HepG2 (cell line): Measurements from ENCODE around the gene AUTS2. TPM values are rescaled to one million over a fixed set of nuclear protein-coding genes. Genes with fewer than 3 reads are reported as not detected.

Experiments
- ATAC-seq: fragments of 200-7000 bp; cut with Tn5 transposase; 3 replicates; pipeline ENCODE4 v1.9.1; 2020; ENCODE audit warnings: mild to moderate bottlenecking, moderate library complexity
- BruUV-seq: library from RNA; stranded (reverse); fragments of 400-500 nt; replicated peaks from 2 replicates; lab custom pipeline; 2021; lab: Mats Ljungman, UMichigan
- CTCF ChIA-PET: fragments of 300-600 bp; formaldehyde crosslinking; extraction: SDS; loops from one replicate; lab custom pipeline; 2021; ENCODE audit warnings: low total read pairs, inconsistent platforms, low intra/inter-chr PET ratio; lab: Yijun Ruan, JAX
- POLR2A ChIA-PET: fragments of 350-600 bp; sonication (Branson Sonifier 250); formaldehyde crosslinking; loops from one replicate; lab custom pipeline; 2020; ENCODE audit warnings: antibody characterized with exemption, inconsistent platforms; lab: Yijun Ruan, JAX
- DNase-seq: peaks from one replicate; pipeline ENCODE4 v3.0.0-alpha.2; 2015; ENCODE audit warnings: low spot score
- FAIRE-seq: peaks from 3 replicates; lab custom pipeline; 2011; peaks lifted over from hg19 to GRCh38; lab: Jason Lieb, UNC
- H2AFZ ChIP-seq: one replicate; pipeline ENCODE4 v1.6.1; 2011; ENCODE audit warnings: low read length, inconsistent platforms
- H3K27ac ChIP-seq: fragments of 300-600 bp; 3 replicates; pipeline ENCODE4 v1.8.0; 2011; ENCODE audit warnings: mixed run types, mild to moderate bottlenecking, mixed read lengths, low read length, inconsistent platforms; ENCODE audit not compliant: insufficient read depth; ENCODE audit errors: extremely low read length
- H3K27me3 ChIP-seq, 2 experiments: fragments of 200-600 bp in 1 of 2; 2 replicates in 1 of 2; 3 replicates in 1 of 2; pipeline versions ENCODE4 v1.6.0 to v1.8.0; 2011; ENCODE audit warnings: low read length in 2 of 2, mild to moderate bottlenecking in 2 of 2, moderate library complexity in 2 of 2, inconsistent platforms in 1 of 2; ENCODE audit not compliant: insufficient read depth in 2 of 2, control insufficient read depth in 1 of 2
- H3K36me3 ChIP-seq, 2 experiments: fragments of 200-600 bp in 1 of 2; replicated peaks in 1 of 2; 2 replicates in 1 of 2; 3 replicates in 1 of 2; pipeline versions ENCODE4 v1.5.1 to v1.8.0; 2011; ENCODE audit warnings: low read length in 2 of 2, inconsistent platforms in 1 of 2; ENCODE audit not compliant: insufficient read depth in 2 of 2, control insufficient read depth in 1 of 2
- H3K4me1 ChIP-seq: 2 replicates; pipeline ENCODE4 v1.5.1; 2012; ENCODE audit warnings: low read length, inconsistent platforms; ENCODE audit not compliant: insufficient read depth
- H3K4me2 ChIP-seq: 2 replicates; pipeline ENCODE4 v1.6.0; 2011; ENCODE audit warnings: low read depth, low read length, inconsistent platforms
- H3K4me3 ChIP-seq, 3 experiments: fragments of 200-600 bp in 1 of 3; sonication (generic), shearing (Covaris generic) in 1 of 3; replicated peaks in 1 of 3; 2 replicates each; pipeline ENCODE4 v1.5.1; 2011 to 2016; ENCODE audit warnings: low read length in 3 of 3, inconsistent platforms in 2 of 3, low read depth in 2 of 3, mild to moderate bottlenecking in 2 of 3, control low read depth in 1 of 3, mixed read lengths in 1 of 3; ENCODE audit not compliant: insufficient read depth in 1 of 3
- H3K79me2 ChIP-seq: one replicate; pipeline ENCODE4 v1.6.1; 2011; ENCODE audit warnings: low read length, inconsistent platforms; ENCODE audit not compliant: insufficient read depth
- H3K9ac ChIP-seq: 2 replicates; pipeline ENCODE4 v1.6.0; 2011; ENCODE audit warnings: mild to moderate bottlenecking, low read depth, low read length, inconsistent platforms; ENCODE audit not compliant: insufficient read depth
- H3K9me3 ChIP-seq: 2 replicates; pipeline ENCODE4 v1.5.1; 2012; ENCODE audit warnings: mild to moderate bottlenecking, low read length
- H4K20me1 ChIP-seq: 2 replicates; pipeline ENCODE4 v1.6.0; 2011; ENCODE audit warnings: inconsistent platforms, mild to moderate bottlenecking, low read length, moderate library complexity; ENCODE audit not compliant: insufficient read depth
- CHD4 ChIP-seq: fragments of 200-600 bp; sonication (generic); IDR thresholded peaks from 2 replicates; pipeline ENCODE4 v1.7.0; 2017; ENCODE audit warnings: mild to moderate bottlenecking, low read length, borderline replicate concordance
- CREB1 ChIP-seq, 2 experiments: fragments of 450-650 bp in 1 of 2; IDR thresholded peaks; 2 replicates each; pipeline ENCODE4 v1.6.1; 2016 to 2017; ENCODE audit warnings: control low read depth in 1 of 2, mild to moderate bottlenecking in 1 of 2, missing compliant biosample characterization in 1 of 2, missing genetic modification characterization in 1 of 2
- HCFC1 ChIP-seq: fragments of 150-350 bp; IDR thresholded peaks from 2 replicates; pipeline ENCODE4 v1.6.1; 2014; ENCODE audit warnings: low read depth, low read length
- KAT2B ChIP-seq: fragments of 150-350 bp; IDR thresholded peaks from 2 replicates; pipeline ENCODE4 v1.6.1; 2014; ENCODE audit warnings: low read depth, low read length, borderline replicate concordance
- MEIS2 ChIP-seq: sonication (generic); formaldehyde crosslinking; IDR thresholded peaks from 2 replicates; pipeline ENCODE4 v1.9.0; 2021; ENCODE audit warnings: mild to moderate bottlenecking, missing genetic modification reagents
- MTF1 ChIP-seq: sonication (generic); formaldehyde crosslinking; IDR thresholded peaks from 2 replicates; pipeline ENCODE4 v1.5.0; 2020; ENCODE audit warnings: missing genetic modification reagents
- NPAS2 ChIP-seq: sonication (generic); formaldehyde crosslinking; IDR thresholded peaks from 2 replicates; pipeline ENCODE4 v1.8.0; 2022; ENCODE audit warnings: mild to moderate bottlenecking, missing genetic modification reagents, borderline replicate concordance
- RAD51 ChIP-seq: fragments of 450-650 bp; IDR thresholded peaks from 2 replicates; pipeline ENCODE4 v1.6.1; 2016; ENCODE audit warnings: borderline replicate concordance
- SOX6 ChIP-seq, 2 experiments: fragments of 450-650 bp in 1 of 2; sonication (generic) in 1 of 2; formaldehyde crosslinking in 1 of 2; IDR thresholded peaks; 2 replicates each; pipeline versions ENCODE4 v1.4.0 to v1.6.1; 2017 to 2020; ENCODE audit warnings: antibody characterized with exemption in 1 of 2, mild to moderate bottlenecking in 1 of 2, missing genetic modification reagents in 1 of 2
- TCF12 ChIP-seq, 2 experiments: fragments of 450-650 bp in 1 of 2; sonication (generic) in 1 of 2; formaldehyde crosslinking in 1 of 2; IDR thresholded peaks; 2 replicates each; pipeline versions ENCODE4 v1.6.1 to v1.8.0; 2017 to 2022; ENCODE audit warnings: antibody characterized with exemption in 1 of 2, mild to moderate bottlenecking in 1 of 2, missing genetic modification reagents in 1 of 2, moderate library complexity in 1 of 2
- ZFAT ChIP-seq: sonication (generic); formaldehyde crosslinking; conservative IDR thresholded peaks from 2 replicates; pipeline ENCODE4 v1.8.1; 2023; ENCODE audit warnings: missing genetic modification reagents, inconsistent platforms
- ZKSCAN5 ChIP-seq: sonication (generic); formaldehyde crosslinking; IDR thresholded peaks from 2 replicates; pipeline ENCODE4 v1.5.1; 2020; ENCODE audit warnings: mild to moderate bottlenecking, missing genetic modification reagents
- ZMYM4 ChIP-seq: sonication (generic); formaldehyde crosslinking; IDR thresholded peaks from 2 replicates; pipeline ENCODE4 v1.8.1; 2023; ENCODE audit warnings: mild to moderate bottlenecking, missing genetic modification reagents
- ZNF253 ChIP-seq: sonication (generic); formaldehyde crosslinking; IDR thresholded peaks from 2 replicates; pipeline ENCODE4 v1.8.0; 2022; ENCODE audit warnings: mild to moderate bottlenecking, missing genetic modification reagents, borderline replicate concordance
- ZNF510 ChIP-seq: sonication (generic); formaldehyde crosslinking; IDR thresholded peaks from 2 replicates; pipeline ENCODE4 v1.4.0; 2020; ENCODE audit warnings: low read depth, mild to moderate bottlenecking, missing genetic modification reagents
- ZNF569 ChIP-seq: sonication (generic); formaldehyde crosslinking; IDR thresholded peaks from 2 replicates; pipeline ENCODE4 v1.5.0; 2020; ENCODE audit warnings: mild to moderate bottlenecking, missing genetic modification reagents, moderate library complexity, borderline replicate concordance
- WGBS: methylation state at CpG from one replicate; pipeline ENCODE4 v1.1.6; 2017; ENCODE audit warnings: low lambda C conversion rate; 5-methylcytosine and 5-hydroxymethylcytosine counted together
- in situ Hi-C: cut with HindIII; loops from 2 replicates; pipeline ENCODE4 v1.10.0; 2017; ENCODE audit warnings: low pct_unique_long_range_greater_than_20kb; ENCODE audit not compliant: extremely low pct_ligation_motif_present
- intact Hi-C: fragments of 100-400 bp; cut with micrococcal nuclease; formaldehyde crosslinking; loops from one replicate; pipeline ENCODE4 v1.10.0; 2022; ENCODE audit not compliant: unreplicated experiment
- polyA plus RNA-seq, 8 experiments: library from polyadenylated mRNA; depleted of rRNA in 3 of 8; stranded (reverse) in 7 of 8; unstranded in 1 of 8; fragments of >200 nt; fragmentation: Illumina TruSeq in 4 of 8; extraction: Trizol in 4 of 8; gene quantifications; 2 replicates each; pipeline versions ENCODE4 v1.2.1 to v1.2.3, GENCODE V29; 2011 to 2016; ENCODE audit warnings: low read depth in 4 of 8, missing spikeins in 1 of 8, mixed read lengths in 1 of 8; ENCODE audit not compliant: insufficient read depth in 1 of 8
- total RNA-seq, 5 experiments: library from RNA; depleted of rRNA; stranded (reverse); fragments of >200 nt; fragmentation: Illumina TruSeq; extraction: Trizol; gene quantifications; 2 replicates each; pipeline ENCODE4 v1.2.3, GENCODE V29; 2016; ENCODE audit warnings: low read depth in 1 of 5
- TF ChIP-seq, protein P1 (sequence below): IDR thresholded peaks from 2 replicates; pipeline ENCODE4 v1.6.1; 2016; ENCODE audit warnings: low read depth, control low read depth
- TF ChIP-seq, protein P2 (sequence below): sonication (generic); formaldehyde crosslinking; IDR thresholded peaks from 2 replicates; pipeline ENCODE4 v1.4.0; 2020; ENCODE audit warnings: mild to moderate bottlenecking, missing genetic modification reagents, borderline replicate concordance
- TF ChIP-seq, protein P3 (sequence below): sonication (generic); formaldehyde crosslinking; IDR thresholded peaks from 2 replicates; pipeline ENCODE4 v1.5.0; 2020; ENCODE audit warnings: missing genetic modification reagents

AUTS2 gene
- total and polyA plus RNA-seq, 2 of the 13 experiments (the other 11 are each of a cell fraction or from before 2014, with no cell fraction given): 0.38 TPM; not detected in 1

DNA sequence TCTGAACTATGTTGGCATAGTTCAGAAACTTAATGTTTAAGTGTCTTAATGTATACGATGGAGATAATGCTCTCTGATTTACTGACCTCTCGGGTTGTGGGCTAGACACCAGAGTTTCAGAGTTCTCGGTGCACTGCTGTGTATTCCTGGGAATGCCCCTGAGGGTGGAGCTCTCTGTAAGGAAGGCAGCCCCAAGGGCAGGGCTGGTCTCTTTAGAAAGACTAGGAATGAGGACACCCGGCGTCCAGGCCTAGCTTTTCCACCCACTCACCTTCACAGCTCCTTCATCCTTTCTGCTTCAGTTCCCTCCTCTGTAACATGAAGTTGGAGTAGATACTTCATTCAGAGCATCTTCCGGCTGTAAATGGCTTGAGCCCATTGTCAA is 997.1 kb downstream of the AUTS2 start:
- no peaks in the 10 kb centered on the region for H3K36me3 ChIP-seq
- no peak for DNase-seq
- CTCF ChIA-PET: no interaction called here
- FAIRE-seq: no peak
- POLR2A ChIA-PET: no interaction called here
- BruUV-seq: no TSS peak
- intact Hi-C loops: no loop called here
- no peak overlapping the region for H2AFZ ChIP-seq
- peaks cover 0 to 22% of the 10 kb centered on the region in 2 experiments; a peak in 2 of 5 replicates for H3K27me3 ChIP-seq
- in situ Hi-C loops: no loop called here
- H3K4me2 ChIP-seq: no peak overlapping the region
- H4K20me1 ChIP-seq: no peaks in the 10 kb centered on the region
- H3K79me2 ChIP-seq: no peaks in the 10 kb centered on the region
- ATAC-seq: no peak
- no peak overlapping the region for H3K9ac ChIP-seq
- no peak overlapping the region for H3K4me3 ChIP-seq
- no peaks in the 10 kb centered on the region for H3K4me1 ChIP-seq
- 64% methylated on average over 4 of the region's 6 CpGs for WGBS
- no peaks in the 10 kb centered on the region for H3K9me3 ChIP-seq
- no peak for TF ChIP-seq KAT2B
- TF ChIP-seq, protein P1, sequence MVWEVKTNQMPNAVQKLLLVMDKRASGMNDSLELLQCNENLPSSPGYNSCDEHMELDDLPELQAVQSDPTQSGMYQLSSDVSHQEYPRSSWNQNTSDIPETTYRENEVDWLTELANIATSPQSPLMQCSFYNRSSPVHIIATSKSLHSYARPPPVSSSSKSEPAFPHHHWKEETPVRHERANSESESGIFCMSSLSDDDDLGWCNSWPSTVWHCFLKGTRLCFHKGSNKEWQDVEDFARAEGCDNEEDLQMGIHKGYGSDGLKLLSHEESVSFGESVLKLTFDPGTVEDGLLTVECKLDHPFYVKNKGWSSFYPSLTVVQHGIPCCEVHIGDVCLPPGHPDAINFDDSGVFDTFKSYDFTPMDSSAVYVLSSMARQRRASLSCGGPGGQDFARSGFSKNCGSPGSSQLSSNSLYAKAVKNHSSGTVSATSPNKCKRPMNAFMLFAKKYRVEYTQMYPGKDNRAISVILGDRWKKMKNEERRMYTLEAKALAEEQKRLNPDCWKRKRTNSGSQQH (CRISPR knock-in tag): no peak
- no peak for TF ChIP-seq ZFAT (CRISPR knock-in tag)
- TF ChIP-seq MEIS2: no peak
- no peak for TF ChIP-seq NPAS2 (CRISPR knock-in tag)
- no peak for TF ChIP-seq ZKSCAN5 (CRISPR knock-in tag)
- TF ChIP-seq TCF12 (IDR thresholded peaks at IDR 0.05): no peak
- TF ChIP-seq TCF12 (CRISPR knock-in tag; IDR thresholded peaks at IDR 0.05): no peak
- TF ChIP-seq CHD4: no peak
- no peak for TF ChIP-seq ZMYM4 (CRISPR knock-in tag)
- TF ChIP-seq ZNF253 (CRISPR knock-in tag): no peak
- no peak for TF ChIP-seq MTF1 (CRISPR knock-in tag)
- TF ChIP-seq HCFC1: no peak
- TF ChIP-seq, protein P2, sequence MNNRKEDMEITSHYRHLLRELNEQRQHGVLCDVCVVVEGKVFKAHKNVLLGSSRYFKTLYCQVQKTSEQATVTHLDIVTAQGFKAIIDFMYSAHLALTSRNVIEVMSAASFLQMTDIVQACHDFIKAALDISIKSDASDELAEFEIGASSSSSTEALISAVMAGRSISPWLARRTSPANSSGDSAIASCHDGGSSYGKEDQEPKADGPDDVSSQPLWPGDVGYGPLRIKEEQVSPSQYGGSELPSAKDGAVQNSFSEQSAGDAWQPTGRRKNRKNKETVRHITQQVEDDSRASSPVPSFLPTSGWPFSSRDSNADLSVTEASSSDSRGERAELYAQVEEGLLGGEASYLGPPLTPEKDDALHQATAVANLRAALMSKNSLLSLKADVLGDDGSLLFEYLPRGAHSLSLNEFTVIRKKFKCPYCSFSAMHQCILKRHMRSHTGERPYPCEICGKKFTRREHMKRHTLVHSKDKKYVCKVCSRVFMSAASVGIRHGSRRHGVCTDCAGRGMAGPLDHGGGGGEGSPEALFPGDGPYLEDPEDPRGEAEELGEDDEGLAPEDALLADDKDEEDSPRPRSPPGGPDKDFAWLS (CRISPR knock-in tag): no peak
- TF ChIP-seq, protein P3, sequence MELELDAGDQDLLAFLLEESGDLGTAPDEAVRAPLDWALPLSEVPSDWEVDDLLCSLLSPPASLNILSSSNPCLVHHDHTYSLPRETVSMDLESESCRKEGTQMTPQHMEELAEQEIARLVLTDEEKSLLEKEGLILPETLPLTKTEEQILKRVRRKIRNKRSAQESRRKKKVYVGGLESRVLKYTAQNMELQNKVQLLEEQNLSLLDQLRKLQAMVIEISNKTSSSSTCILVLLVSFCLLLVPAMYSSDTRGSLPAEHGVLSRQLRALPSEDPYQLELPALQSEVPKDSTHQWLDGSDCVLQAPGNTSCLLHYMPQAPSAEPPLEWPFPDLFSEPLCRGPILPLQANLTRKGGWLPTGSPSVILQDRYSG (CRISPR knock-in tag): no peak
- no peak for TF ChIP-seq ZNF510
- no peak for TF ChIP-seq SOX6 (IDR thresholded peaks at IDR 0.05)
- no peak for TF ChIP-seq SOX6 (CRISPR knock-in tag; IDR thresholded peaks at IDR 0.05)
- no peak for TF ChIP-seq RAD51
- no peak for TF ChIP-seq ZNF569 (CRISPR knock-in tag)
- no peak for TF ChIP-seq CREB1 (IDR thresholded peaks at IDR 0.05)
- no peak for TF ChIP-seq CREB1 (CRISPR knock-in tag; IDR thresholded peaks at IDR 0.05)
- H3K27ac ChIP-seq: no peak overlapping the region
